Chondrocyte (in vitro differentiated cells): ENCODE measurements around the gene EIF6. TPM values are rescaled to one million over a fixed set of nuclear protein-coding genes. Genes with fewer than 3 reads are reported as not detected.
"Not testable (repeated sequence)": the region's sequence is repeated elsewhere in the genome, so short reads cannot be mapped to it uniquely, and the experiment has no call there.

Experiments used
- DNase-seq: peaks from one replicate; pipeline ENCODE4 v3.0.0; 2021; ENCODE audit warnings: mixed read lengths, low spot score
- H3K27ac Mint-ChIP-seq: one replicate; pipeline ENCODE4 v1.8.0; 2021; ENCODE audit warnings: mild to moderate bottlenecking, moderate library complexity, mixed read lengths; ENCODE audit not compliant: unreplicated experiment
- H3K27me3 Mint-ChIP-seq: 2 replicates; pipeline ENCODE4 v1.8.0; 2021; ENCODE audit warnings: low read depth, mixed read lengths
- H3K36me3 Mint-ChIP-seq: 2 replicates; pipeline ENCODE4 v1.8.0; 2021; ENCODE audit warnings: low read depth, mixed read lengths
- H3K4me1 Mint-ChIP-seq: 2 replicates; pipeline ENCODE4 v1.8.0; 2021; ENCODE audit warnings: low read depth, mild to moderate bottlenecking, mixed read lengths
- H3K4me3 Mint-ChIP-seq: one replicate; pipeline ENCODE4 v1.8.0; 2021; ENCODE audit warnings: mild to moderate bottlenecking, moderate library complexity, mixed read lengths; ENCODE audit not compliant: unreplicated experiment
- H3K9me3 Mint-ChIP-seq: 2 replicates; pipeline ENCODE4 v1.8.0; 2021; ENCODE audit warnings: low read depth, mixed read lengths
- CTCF ChIP-seq: fragments of 200-600 bp; sonication (generic); IDR thresholded peaks from 2 replicates; pipeline ENCODE4 v1.5.0; 2021; ENCODE audit warnings: antibody characterized with exemption, mild to moderate bottlenecking, moderate library complexity
- total RNA-seq: library from RNA; stranded (reverse); gene quantifications from 3 replicates; pipeline ENCODE4 v1.2.1, GENCODE V29; 2021

Gene EIF6
- total RNA-seq, 1 donor from 2014 or later = 125 TPM

DNA sequence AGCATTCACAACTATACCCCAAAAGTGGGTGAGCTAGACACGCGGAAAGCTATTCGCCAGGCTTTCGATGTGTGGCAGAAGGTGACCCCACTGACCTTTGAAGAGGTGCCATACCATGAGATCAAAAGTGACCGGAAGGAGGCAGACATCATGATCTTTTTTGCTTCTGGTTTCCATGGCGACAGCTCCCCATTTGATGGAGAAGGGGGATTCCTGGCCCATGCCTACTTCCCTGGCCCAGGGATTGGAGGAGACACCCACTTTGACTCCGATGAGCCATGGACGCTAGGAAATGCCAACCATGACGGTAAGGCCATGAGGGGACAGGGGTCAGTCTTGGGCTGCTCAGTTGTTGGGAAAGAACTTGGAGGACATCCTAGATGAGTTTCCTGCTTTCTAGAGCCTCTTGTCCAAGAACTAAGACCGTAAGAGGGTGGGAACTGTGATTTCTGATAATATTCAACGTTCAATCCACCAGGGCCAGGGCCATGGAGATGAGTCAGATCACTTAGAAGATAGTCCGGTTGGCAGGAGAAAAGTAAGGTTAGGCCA lies 30.0 kb downstream of the EIF6 start:
- Mint-ChIP-seq H3K27me3 (no peaks in the 10 kb centered on the region), H3K4me3 (no peak overlapping the region), H3K27ac (no peak overlapping the region), H3K4me1 (peaks cover 14% of the 10 kb centered on the region), H3K36me3 (peaks cover 5% of the 10 kb centered on the region), H3K9me3 (no peaks in the 10 kb centered on the region)
- no peak for DNase-seq
- TF ChIP-seq CTCF = no peak

- Mint-ChIP-seq H3K36me3 (peaks cover 5% of the 10 kb centered on the region), H3K9me3 (no peaks in the 10 kb centered on the region), H3K27me3 (no peaks in the 10 kb centered on the region), H3K4me1 (peaks cover 14% of the 10 kb centered on the region), H3K27ac (no peak overlapping the region), H3K4me3 (no peak overlapping the region)
- no peak for TF ChIP-seq CTCF
- no peak for DNase-seq
Measured at GRCh38 chr20:35253010-35253409, 31.6 kb downstream of the EIF6 start.

GRCh38 chr20:35252598-35252997 lies 32.0 kb downstream of the EIF6 start:
- H3K27me3 Mint-ChIP-seq, H3K36me3 Mint-ChIP-seq, H3K9me3 Mint-ChIP-seq, H3K27ac Mint-ChIP-seq, H3K4me3 Mint-ChIP-seq, DNase-seq, H3K4me1 Mint-ChIP-seq: not testable (repeated sequence)

DNA sequence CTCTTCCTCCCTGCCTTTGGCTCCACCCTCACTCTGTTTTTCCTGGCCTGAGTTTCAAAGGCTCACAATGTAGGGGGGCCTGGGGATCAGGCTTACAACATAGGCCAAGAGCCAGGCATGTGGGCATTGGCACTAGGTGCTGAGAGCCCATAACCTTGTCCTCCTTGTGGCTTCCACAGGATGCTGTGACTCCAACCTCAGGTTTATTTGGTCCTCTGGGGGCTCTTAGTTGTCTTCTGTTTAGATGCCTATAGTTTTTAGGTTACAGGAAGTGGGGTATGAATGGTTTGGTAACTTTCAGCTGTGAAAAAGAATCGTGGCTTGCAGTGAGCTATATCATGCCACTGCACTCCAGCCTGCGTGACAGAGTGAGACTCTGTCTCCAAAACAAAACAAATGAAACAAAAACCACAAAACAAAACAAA lies 32.5 kb downstream of the EIF6 start:
- Mint-ChIP-seq H3K4me3 (no peak overlapping the region), H3K36me3 (peaks cover 5% of the 10 kb centered on the region), H3K27me3 (no peaks in the 10 kb centered on the region), H3K27ac (no peak overlapping the region), H3K4me1 (peaks cover 4% of the 10 kb centered on the region), H3K9me3 (no peaks in the 10 kb centered on the region)
- no peak for DNase-seq
- TF ChIP-seq CTCF = no peak

- Mint-ChIP-seq H3K27me3 (no peaks in the 10 kb centered on the region), H3K36me3 (peaks cover 5% of the 10 kb centered on the region), H3K9me3 (no peaks in the 10 kb centered on the region), H3K4me1 (peaks cover 4% of the 10 kb centered on the region), H3K27ac (no peak overlapping the region), H3K4me3 (no peak overlapping the region)
- DNase-seq = no peak
- no peak for TF ChIP-seq CTCF
Measured at GRCh38 chr20:35251613-35251940, 33.0 kb downstream of the EIF6 start.

- Mint-ChIP-seq H3K36me3 (peaks cover 2% of the 10 kb centered on the region), H3K27ac (no peak overlapping the region), H3K4me1 (peaks cover 4% of the 10 kb centered on the region), H3K9me3 (no peaks in the 10 kb centered on the region), H3K27me3 (peaks cover 2% of the 10 kb centered on the region), H3K4me3 (no peak overlapping the region)
- TF ChIP-seq CTCF = no peak
- DNase-seq = no peak
Measured at GRCh38 chr20:35248641-35249475, 35.7 kb downstream of the EIF6 start.
